Activated CD8-positive, alpha-beta memory T cell treated with anti-CD3 and anti-CD28 coated beads, Interleukin-2, amount 50 U/mL, for 24 hours (primary cell): ENCODE measurements around the gene TP53I3.
A peak's percentile ranks its signal among the peaks of the same experiment; 100 is the strongest.
"Not testable (repeated sequence)": the region's sequence is repeated elsewhere in the genome, so short reads cannot be mapped to it uniquely, and the experiment has no call there.

ENCODE experiments used
- DNase-seq: peaks from one replicate; pipeline ENCODE4 v3.0.0-alpha.2; 2020; ENCODE audit errors: extremely low read depth

The TP53I3 gene

GRCh38 chr2:24054366-24055010, 30.1 kb downstream of the TP53I3 start:
- DNase-seq, result no peak

- no peak for DNase-seq
These were observed 31.7 kb downstream of the TP53I3 start for GRCh38 chr2:24052951-24053350.

- DNase-seq, result no peak
These were observed 32.8 kb downstream of the TP53I3 start for GRCh38 chr2:24051833-24052232.

DNA sequence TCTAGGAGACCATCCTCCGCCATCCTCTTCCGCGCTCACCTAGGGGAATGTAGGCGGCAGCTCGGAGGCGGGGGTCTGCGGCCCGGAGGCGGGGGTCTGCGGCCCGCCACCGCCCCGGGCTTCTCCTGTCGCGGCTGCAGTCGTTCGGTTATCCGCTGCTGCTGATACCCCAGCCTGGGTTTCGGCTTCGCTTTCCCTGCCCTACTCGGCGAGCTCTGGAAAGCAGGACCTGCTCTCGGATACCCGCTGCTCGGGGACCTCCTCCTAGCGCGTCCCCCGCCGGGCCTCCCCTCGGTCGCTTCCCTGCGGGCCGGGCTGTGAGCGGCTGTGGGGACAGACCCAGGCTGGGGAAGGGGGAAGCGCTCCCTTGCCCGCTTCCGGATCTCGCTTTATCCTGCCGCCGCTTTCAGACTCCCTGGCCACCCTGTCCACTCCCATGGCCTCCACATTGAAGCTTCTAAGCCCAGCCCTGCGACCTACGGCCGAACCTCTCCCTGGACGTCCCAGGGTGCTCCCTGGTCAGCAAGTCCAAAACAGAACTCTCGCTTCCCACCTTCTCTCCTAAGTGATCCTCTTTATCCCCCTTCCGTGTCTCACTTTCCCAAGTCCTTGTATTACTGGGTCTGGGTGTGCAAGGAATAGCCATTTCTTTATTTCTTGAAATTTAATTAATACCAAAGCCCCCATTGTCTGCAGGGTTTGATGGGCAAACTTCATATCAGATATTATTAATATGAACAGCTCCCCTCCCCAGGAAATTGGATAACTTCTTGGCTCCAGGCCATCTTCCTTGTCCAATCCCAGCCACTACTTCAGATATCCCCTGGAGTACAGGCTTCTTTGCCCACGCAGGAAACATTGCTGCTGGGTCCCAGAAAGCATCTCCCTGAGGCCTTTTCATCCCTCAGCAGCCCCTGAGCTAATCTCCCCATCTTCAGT, 34.3 kb downstream of the TP53I3 start:
- DNase-seq, result no peak

DNA sequence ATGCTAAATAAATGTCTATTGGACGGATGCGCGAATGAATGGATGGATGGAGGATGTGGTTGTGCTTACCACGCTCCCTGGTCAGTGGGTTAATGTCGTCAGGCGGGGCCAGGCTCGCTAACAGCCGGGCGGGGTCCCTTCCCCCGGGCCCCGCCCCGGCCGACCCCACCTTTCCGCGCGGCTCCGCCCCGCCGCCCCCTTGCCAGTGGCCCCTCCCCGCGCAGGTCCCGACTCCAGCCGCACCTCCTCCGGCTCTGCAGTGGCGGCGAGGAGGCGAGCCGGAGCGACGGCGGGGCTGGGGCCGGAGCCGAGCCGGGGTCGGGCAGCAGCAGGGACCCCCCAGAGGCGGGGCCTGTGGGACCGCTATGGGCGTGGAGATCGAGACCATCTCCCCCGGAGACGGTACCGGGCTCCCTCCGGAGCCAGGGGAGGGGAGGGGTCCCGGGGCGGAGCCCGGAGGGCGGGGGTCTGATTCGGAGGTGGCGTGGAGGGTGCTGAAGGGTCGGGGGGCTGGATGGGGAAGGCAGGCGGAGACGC, 35.1 kb downstream of the TP53I3 start, which contains the start of gene FKBP1B:
FKBP1B (plus strand) TSS at position 257 of the 537 bp plus-strand sequence; CDS start at position 366, 109 bp downstream.
- DNase-seq, result peak; percentile 14

DNA sequence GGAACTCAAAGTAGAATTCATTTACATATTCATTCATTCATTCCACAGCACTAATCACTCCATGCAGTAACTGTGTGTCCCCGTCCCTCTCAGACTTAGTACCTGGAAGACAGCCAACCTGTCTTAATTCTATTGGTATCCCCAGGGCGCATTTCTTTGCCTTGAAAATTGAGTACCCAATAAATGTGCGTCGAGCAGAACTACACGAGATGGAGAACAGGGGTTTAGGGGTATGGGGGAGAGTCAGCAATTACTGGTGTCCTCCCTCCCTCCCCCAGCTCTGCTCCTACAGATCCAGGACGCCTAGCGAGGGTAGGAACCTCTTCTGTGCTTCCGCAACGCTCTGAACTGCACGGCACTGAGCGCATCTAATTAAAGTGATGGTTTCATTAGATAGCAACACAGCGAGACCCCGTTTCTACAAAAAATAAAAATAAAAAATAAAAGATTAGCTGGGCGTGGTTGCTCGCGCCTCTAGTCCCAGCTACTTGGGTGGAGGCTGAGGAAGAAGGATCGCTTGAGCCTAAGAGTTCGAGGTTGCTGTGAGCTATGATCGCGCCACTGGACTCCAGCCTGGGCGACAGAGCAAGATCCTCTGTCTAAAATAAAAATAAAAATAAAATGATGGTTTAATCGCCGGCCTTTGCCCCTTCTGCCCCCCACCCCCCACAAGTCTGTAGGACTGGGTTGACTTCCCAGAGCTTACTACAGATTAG, 35.7 kb downstream of the TP53I3 start:
- DNase-seq, result no peak

DNA sequence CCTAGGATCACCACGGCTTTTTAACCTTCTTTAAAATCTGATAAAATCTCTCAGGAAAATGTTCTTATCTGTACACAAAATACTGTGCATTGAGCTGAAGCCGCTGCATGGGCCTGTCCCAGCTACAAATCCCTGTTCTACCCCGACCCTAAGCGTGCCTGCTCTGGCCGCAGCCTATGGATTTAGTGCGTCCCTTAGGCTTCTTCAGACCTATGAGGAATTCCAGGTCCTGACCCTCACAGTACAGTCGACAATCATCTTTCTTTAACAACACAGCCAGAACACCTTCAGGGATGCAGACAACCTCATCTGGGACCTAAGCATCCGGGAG, 37.0 kb downstream of the TP53I3 start:
- no peak for DNase-seq

- DNase-seq, result peak; percentile 87
These were observed 37.5 kb downstream of the TP53I3 start, which contains the start of gene WDCP for GRCh38 chr2:24046930-24047702. Gene WDCP, minus strand, starts transcription at chr2:24047391. Its CDS starts 7,897 bp downstream, at chr2:24039494.

DNA sequence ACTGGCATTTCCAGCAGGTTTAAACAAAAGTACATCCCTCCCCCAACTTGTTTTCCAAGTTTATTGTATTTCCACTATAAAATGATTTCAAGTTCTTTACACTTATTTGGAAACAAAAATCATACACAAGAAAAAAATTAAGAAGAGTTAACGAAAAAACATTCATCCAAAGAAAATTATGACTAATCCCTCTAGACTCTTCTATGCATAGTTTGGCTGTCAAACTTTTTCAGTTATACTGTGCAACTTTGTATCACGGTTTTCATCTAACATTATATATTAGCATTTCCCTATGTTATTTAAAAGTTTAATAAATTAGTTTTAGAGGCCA, 38.1 kb downstream of the TP53I3 start:
- DNase-seq, result no peak

DNA sequence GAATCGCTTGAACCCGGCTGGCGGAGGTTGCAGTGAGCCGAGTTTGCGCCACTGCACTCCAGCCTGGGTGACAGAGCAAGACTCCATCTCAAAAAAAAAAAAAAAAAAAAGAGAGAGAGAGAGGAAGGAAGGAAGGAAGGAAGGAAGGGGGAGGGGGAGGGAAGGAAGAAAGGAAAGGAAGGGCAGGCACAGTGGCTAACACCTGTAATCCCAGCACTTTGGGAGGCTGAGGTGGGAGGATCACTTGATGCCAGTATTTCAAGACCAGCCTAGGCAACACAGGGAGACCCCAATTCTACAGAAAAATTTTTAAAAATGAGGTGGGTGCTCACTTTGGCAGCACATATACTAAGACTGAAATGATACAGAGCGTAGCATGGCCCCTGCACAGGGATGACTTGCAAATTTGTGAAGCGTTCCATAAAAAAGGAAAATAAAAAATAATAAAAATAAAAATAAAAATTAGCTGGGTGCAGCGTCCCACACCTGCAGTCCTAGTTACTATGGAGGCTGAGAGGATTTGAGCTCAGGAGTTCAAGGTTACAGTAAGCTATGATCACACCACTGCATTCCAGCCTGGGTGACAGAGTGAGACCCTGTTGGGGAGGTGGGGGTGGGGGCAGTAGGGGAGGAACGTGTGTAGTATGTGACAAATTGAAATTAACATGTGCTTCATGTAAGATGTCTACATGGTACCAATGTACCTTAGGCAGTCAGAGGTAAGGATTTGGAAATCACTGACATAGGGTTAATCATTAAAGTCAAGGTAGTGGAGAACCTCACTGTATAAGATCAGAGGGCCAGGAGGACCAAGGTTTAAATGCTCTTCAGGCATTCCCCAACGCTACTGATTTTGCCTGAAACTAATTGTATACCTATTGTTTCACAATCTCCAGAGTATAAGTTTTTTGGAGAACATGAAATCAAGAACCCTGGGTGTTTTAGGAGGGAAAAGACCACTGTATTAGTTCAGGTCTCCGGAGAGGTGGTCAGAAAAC, 38.8 kb downstream of the TP53I3 start:
- DNase-seq, result no peak

DNA sequence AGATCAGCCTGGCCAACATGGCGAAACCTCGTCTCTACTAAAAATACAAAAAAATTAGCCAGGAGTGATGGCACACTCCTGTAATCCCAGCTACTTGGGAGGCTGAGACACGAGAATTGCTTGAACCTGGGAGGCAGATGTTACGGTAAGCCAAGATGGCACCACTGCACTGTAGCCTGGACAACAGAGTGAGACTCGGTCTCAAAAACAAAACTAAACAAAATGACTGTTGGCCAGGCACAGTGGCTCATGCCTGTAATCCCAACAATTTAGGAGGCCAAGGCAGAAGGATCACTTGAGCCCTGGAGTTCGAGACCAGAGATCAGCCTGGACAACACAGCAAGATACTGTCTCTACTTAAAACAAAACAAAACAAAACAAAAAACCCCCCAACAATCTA, 41.5 kb downstream of the TP53I3 start:
- DNase-seq, result not testable (repeated sequence)

- no peak for DNase-seq
These were observed 44.1 kb downstream of the TP53I3 start for GRCh38 chr2:24040511-24040910.

GRCh38 chr2:24038786-24039499, 45.7 kb downstream of the TP53I3 start:
- no peak for DNase-seq
